ENCODE measurements around the gene ABHD15. TPM values are rescaled to one million over a fixed set of nuclear protein-coding genes. Genes with fewer than 3 reads are reported as not detected.
A peak's percentile ranks its signal among the peaks of the same experiment; 100 is the strongest.

Gene ABHD15, protein sequence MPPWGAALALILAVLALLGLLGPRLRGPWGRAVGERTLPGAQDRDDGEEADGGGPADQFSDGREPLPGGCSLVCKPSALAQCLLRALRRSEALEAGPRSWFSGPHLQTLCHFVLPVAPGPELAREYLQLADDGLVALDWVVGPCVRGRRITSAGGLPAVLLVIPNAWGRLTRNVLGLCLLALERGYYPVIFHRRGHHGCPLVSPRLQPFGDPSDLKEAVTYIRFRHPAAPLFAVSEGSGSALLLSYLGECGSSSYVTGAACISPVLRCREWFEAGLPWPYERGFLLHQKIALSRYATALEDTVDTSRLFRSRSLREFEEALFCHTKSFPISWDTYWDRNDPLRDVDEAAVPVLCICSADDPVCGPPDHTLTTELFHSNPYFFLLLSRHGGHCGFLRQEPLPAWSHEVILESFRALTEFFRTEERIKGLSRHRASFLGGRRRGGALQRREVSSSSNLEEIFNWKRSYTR
- 10 to 100 TPM in 5 of 6 experiments, 1 to 10 TPM in 1; 7.8 to 27.1 (median 13.7) TPM for total RNA-seq
- long read RNA-seq = 0 reads

DNA sequence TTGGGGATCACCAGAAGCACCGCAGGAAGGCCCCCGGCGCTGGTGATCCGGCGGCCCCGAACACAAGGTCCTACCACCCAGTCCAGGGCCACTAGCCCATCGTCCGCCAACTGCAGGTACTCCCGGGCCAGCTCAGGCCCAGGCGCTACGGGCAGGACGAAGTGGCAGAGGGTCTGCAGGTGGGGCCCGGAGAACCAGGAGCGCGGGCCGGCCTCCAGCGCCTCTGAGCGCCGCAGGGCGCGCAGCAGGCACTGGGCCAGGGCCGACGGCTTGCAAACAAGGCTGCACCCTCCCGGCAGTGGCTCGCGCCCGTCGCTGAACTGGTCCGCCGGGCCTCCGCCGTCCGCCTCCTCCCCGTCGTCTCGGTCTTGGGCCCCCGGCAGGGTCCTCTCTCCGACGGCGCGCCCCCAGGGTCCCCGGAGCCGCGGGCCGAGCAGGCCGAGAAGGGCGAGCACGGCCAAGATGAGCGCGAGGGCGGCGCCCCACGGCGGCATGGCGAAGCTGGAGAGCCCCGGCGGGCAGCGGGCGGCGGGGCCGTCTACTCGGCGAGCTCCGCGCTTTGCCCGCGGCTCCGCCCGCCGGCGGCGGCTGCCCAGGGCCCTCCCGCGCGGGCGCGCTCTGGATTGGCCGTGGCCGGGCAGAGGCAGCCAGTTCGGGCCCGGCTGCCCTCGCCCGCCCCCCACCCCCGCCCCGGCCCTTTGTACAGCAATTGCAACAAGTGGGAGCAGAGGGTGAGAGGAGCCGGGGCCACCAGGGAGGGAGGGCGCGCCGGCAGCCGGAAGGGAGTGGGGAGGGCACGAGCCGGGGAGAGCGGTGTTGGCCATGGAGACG, at the start of gene ABHD15:
TSS of gene ABHD15 (minus strand) at position 565 of the 831 bp plus-strand sequence. CDS start at position 494, 71 bp downstream.
- H3K36me3 ChIP-seq = peaks cover 0 to 13% (median 8%) of the 10 kb centered on the region in 4 donors
- no peaks in the 10 kb centered on the region for H3K9me3 ChIP-seq
- H3K27me3 ChIP-seq = no peaks in the 10 kb centered on the region
- peaks cover 0 to 27% (median 1%) of the 10 kb centered on the region in 4 donors for H3K4me1 ChIP-seq
- peak within 1 kb of the TSS; percentile 68 to 78 (median 76) for H3K27ac ChIP-seq
- TF ChIP-seq POLR2A (IDR thresholded peaks at IDR 0.05) = peak; percentile 87
- TF ChIP-seq, protein P1, sequence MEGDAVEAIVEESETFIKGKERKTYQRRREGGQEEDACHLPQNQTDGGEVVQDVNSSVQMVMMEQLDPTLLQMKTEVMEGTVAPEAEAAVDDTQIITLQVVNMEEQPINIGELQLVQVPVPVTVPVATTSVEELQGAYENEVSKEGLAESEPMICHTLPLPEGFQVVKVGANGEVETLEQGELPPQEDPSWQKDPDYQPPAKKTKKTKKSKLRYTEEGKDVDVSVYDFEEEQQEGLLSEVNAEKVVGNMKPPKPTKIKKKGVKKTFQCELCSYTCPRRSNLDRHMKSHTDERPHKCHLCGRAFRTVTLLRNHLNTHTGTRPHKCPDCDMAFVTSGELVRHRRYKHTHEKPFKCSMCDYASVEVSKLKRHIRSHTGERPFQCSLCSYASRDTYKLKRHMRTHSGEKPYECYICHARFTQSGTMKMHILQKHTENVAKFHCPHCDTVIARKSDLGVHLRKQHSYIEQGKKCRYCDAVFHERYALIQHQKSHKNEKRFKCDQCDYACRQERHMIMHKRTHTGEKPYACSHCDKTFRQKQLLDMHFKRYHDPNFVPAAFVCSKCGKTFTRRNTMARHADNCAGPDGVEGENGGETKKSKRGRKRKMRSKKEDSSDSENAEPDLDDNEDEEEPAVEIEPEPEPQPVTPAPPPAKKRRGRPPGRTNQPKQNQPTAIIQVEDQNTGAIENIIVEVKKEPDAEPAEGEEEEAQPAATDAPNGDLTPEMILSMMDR (IDR thresholded peaks at IDR 0.05) = no peak
- DNase-seq (peak; percentile 83 to 90 (median 87)), ATAC-seq (peak; percentile 50 to 74 (median 65))
- peak within 1 kb of the TSS; percentile 68 to 83 (median 71) for H3K4me3 ChIP-seq
- intact Hi-C loops (cut with DNase I) = no loop called here
- 16% methylated on average over 15 of the region's 94 CpGs for WGBS (ENCODE audit: insufficient coverage, low coverage, low lambda C conversion rate, missing lambda C conversion rate)

DNA sequence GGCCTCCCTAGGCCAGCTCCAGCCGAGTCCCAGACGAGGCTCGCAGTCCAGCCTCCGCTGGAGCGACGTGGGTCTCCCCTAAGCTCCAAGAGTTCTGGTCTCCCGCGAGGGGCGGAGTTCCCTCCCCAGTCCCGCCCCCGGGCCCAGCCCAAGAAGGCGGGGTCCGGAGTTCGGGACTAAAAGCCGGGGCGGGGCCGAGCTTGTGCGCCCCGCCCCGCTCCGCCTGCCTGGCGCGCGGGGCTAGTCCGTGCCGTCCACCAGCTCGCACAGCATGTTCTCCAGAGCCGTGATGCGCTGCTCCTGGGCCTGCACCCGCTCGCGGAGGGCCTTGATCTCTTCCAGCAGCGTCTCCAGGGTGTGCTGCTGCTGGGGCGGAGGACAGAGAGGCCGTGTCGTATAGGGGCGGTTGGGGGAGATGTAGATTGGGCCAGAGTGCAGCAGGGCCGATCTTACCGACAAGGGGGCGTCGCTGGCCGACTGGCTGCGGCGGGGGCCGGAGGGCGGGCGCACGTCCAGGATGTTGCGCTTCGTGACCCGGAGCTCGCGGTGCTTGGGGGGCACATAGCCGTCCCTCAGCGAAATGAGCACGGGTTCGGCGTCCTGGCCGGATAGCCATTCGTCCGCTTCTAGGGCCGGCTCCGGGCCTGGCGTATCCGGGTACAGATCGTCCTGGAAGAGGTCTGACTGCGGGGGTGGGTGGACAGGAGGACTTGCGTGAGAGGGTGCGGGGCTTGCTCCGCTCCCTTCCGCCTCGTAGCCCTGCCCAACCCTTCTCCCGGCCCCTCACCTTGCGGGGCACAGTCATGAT, 48.9 kb upstream of the ABHD15 start:
- TF ChIP-seq, protein P1 (IDR thresholded peaks at IDR 0.05) = no peak
- TF ChIP-seq POLR2A (IDR thresholded peaks at IDR 0.05) = peak; percentile 39
- ATAC-seq (peak; percentile 72 to 82 (median 76)), DNase-seq (peak; percentile 85 to 87 (median 87))
- peaks cover 0 to 16% of the 10 kb centered on the region in 2 donors for H3K27me3 ChIP-seq
- H3K9me3 ChIP-seq = no peaks in the 10 kb centered on the region
- intact Hi-C loops (cut with DNase I) = no loop called here
- peak overlapping the region in 2 of 3 donors; percentile 25 to 33 for H3K4me3 ChIP-seq
- no peak overlapping the region for H3K27ac ChIP-seq
- 4% methylated on average over 4 of the region's 74 CpGs for WGBS (ENCODE audit: insufficient coverage, low coverage, low lambda C conversion rate, missing lambda C conversion rate)
- H3K36me3 ChIP-seq = no peaks in the 10 kb centered on the region
- peaks cover 0 to 40% (median 17%) of the 10 kb centered on the region in 4 donors for H3K4me1 ChIP-seq

DNA sequence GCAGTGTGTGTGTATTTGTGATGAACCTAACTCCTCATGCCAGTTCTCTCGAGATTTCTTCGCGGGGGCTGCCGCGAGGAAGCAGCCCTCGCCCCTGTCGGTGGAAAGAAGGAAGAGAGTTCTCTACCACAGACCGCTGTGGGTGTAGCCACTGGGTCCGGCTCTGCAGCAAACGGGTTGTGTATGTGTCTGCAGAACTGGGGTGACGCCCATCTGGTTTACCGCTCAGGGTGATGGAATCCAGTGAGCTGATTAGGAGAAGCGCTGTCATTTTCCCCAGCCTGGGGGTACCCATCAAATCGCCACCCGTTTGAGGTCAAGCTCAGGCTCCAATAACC, 48.2 kb upstream of the ABHD15 start:
- Histone ChIP-seq H3K27me3 (peaks cover 0 to 16% of the 10 kb centered on the region in 2 donors), H3K36me3 (no peaks in the 10 kb centered on the region), H3K4me1 (peaks cover 0 to 40% (median 17%) of the 10 kb centered on the region in 4 donors), H3K4me3 (peak overlapping the region in 1 of 3 donors; percentile 33), H3K9me3 (no peaks in the 10 kb centered on the region), H3K27ac (no peak overlapping the region)
- TF ChIP-seq, protein P1 (IDR thresholded peaks at IDR 0.05) = no peak
- TF ChIP-seq POLR2A (IDR thresholded peaks at IDR 0.05) = no peak
- ATAC-seq (no peak), DNase-seq (no peak)
- WGBS (ENCODE audit: insufficient coverage, low coverage, low lambda C conversion rate, missing lambda C conversion rate) = 11% methylated on average over 10 of the region's 15 CpGs
- intact Hi-C loops (cut with DNase I) = no loop called here

All from right lobe of liver (tissue), 6 donors.